IgD-negative memory B cell (primary cell): Measurements from ENCODE around the gene FCF1. TPM values are rescaled to one million over a fixed set of nuclear protein-coding genes. Genes with fewer than 3 reads are reported as not detected.

ENCODE experiments used
- H3K27ac Mint-ChIP-seq, 3 donors: one replicate each; pipeline ENCODE4 v1.8.0; 2020 to 2022; ENCODE audit warnings: mild to moderate bottlenecking in 3 of 3, mixed read lengths in 3 of 3, moderate library complexity in 1 of 3
- H3K27me3 Mint-ChIP-seq: one replicate; pipeline ENCODE4 v1.8.0; 2021; ENCODE audit warnings: mixed read lengths
- H3K36me3 Mint-ChIP-seq: one replicate; pipeline ENCODE4 v1.8.0; 2020; ENCODE audit warnings: mild to moderate bottlenecking, mixed read lengths
- H3K4me1 Mint-ChIP-seq, 3 donors: one replicate each; pipeline ENCODE4 v1.8.0; 2020 to 2022; ENCODE audit warnings: mixed read lengths in 3 of 3, mild to moderate bottlenecking in 1 of 3
- H3K4me3 Mint-ChIP-seq, 4 donors: one replicate each; pipeline ENCODE4 v1.8.0; 2020 to 2022; ENCODE audit warnings: mild to moderate bottlenecking in 4 of 4, mixed read lengths in 4 of 4, moderate library complexity in 3 of 4
- H3K9me3 Mint-ChIP-seq, 3 donors: one replicate each; pipeline ENCODE4 v1.8.0; 2020 to 2021; ENCODE audit warnings: mixed read lengths in 3 of 3, mild to moderate bottlenecking in 1 of 3
- polyA plus RNA-seq: library from polyadenylated mRNA; unstranded; fragments of 300-500 nt; fragmentation: Illumina TruSeq; gene quantifications from one replicate; pipeline ENCODE4 v1.2.3, GENCODE V29; 2021

FCF1 gene
- polyA plus RNA-seq, 1 donor from 2014 or later: 26.6 TPM

- Mint-ChIP-seq H3K36me3 (peaks cover 7% of the 10 kb centered on the region), H3K27me3 (no peaks in the 10 kb centered on the region), H3K4me1 (peaks cover 18 to 25% (median 24%) of the 10 kb centered on the region in 3 donors), H3K27ac (no peak overlapping the region), H3K9me3 (no peaks in the 10 kb centered on the region), H3K4me3 (no peak overlapping the region)
Observed at GRCh38 chr14:74685921-74686678, 26.8 kb upstream of the FCF1 start.

DNA sequence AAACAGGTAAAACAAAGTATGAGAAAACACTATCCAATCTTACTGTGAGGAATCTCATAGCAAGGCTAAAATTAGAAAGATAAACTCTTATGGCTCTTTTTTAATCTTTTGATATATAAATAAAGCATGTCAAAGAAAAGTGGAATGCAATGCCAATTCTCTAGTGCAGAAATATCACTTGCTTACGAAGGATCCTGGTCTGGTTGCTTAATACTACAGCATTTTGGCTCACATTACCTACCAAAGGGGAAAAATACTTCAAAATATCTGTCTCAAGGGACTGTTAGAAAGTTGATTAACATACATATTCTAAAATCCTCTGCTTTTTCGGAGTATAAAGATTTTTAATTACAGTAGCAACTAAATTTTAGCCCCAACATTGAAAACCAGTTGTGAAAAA lies 21.5 kb upstream of the FCF1 start:
- H3K36me3 Mint-ChIP-seq: peaks cover 9% of the 10 kb centered on the region
- peaks cover 0 to 2% (median 2%) of the 10 kb centered on the region in 3 donors for H3K4me1 Mint-ChIP-seq
- H3K9me3 Mint-ChIP-seq: no peaks in the 10 kb centered on the region
- H3K27me3 Mint-ChIP-seq: no peaks in the 10 kb centered on the region
- no peak overlapping the region for H3K4me3 Mint-ChIP-seq
- no peak overlapping the region for H3K27ac Mint-ChIP-seq

GRCh38 chr14:74693191-74693590 lies 19.8 kb upstream of the FCF1 start:
- H3K4me3 Mint-ChIP-seq: no peak overlapping the region
- peaks cover 9% of the 10 kb centered on the region for H3K36me3 Mint-ChIP-seq
- no peak overlapping the region for H3K27ac Mint-ChIP-seq
- peaks cover 0 to 4% (median 2%) of the 10 kb centered on the region in 3 donors for H3K4me1 Mint-ChIP-seq
- H3K27me3 Mint-ChIP-seq: no peaks in the 10 kb centered on the region
- H3K9me3 Mint-ChIP-seq: no peaks in the 10 kb centered on the region

GRCh38 chr14:74695406-74695805 lies 17.5 kb upstream of the FCF1 start:
- Mint-ChIP-seq H3K36me3 (peaks cover 8% of the 10 kb centered on the region), H3K9me3 (no peaks in the 10 kb centered on the region), H3K4me1 (peaks cover 0 to 7% (median 0%) of the 10 kb centered on the region in 3 donors), H3K27ac (no peak overlapping the region), H3K4me3 (no peak overlapping the region), H3K27me3 (no peaks in the 10 kb centered on the region)

DNA sequence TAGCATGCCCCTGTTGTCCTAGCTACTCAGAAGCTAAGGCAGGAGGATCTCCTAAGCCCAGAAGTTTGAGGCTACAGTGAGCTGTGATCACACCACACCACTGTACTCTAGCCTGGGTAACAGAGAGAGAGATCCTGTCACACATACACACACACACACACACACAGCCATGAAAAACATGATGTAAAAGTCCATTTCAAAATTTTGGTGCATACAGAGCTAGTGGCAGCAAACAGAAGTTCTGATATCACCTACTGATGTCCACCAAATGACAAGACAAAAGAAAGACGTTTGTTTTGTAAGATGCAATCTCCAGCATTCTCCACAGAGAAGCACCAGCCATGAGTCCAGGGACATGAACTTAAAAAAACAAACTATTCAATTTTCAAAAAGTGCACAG lies 15.9 kb upstream of the FCF1 start:
- Mint-ChIP-seq H3K4me1 (peaks cover 0 to 10% (median 8%) of the 10 kb centered on the region in 3 donors), H3K4me3 (no peak overlapping the region), H3K27ac (no peak overlapping the region), H3K36me3 (peaks cover 6% of the 10 kb centered on the region), H3K27me3 (no peaks in the 10 kb centered on the region), H3K9me3 (no peaks in the 10 kb centered on the region)

GRCh38 chr14:74697543-74697942 lies 15.4 kb upstream of the FCF1 start:
- no peak overlapping the region for H3K4me3 Mint-ChIP-seq
- H3K36me3 Mint-ChIP-seq: peaks cover 6% of the 10 kb centered on the region
- H3K27ac Mint-ChIP-seq: no peak overlapping the region
- H3K27me3 Mint-ChIP-seq: no peaks in the 10 kb centered on the region
- H3K4me1 Mint-ChIP-seq: peaks cover 0 to 10% (median 8%) of the 10 kb centered on the region in 3 donors
- H3K9me3 Mint-ChIP-seq: peaks cover 0 to under 1% (median under 1%) of the 10 kb centered on the region in 3 donors

- no peak overlapping the region for H3K27ac Mint-ChIP-seq
- H3K36me3 Mint-ChIP-seq: peaks cover 10% of the 10 kb centered on the region
- peaks cover 0 to 5% (median 5%) of the 10 kb centered on the region in 3 donors for H3K9me3 Mint-ChIP-seq
- H3K4me1 Mint-ChIP-seq: peaks cover 0 to 12% (median 11%) of the 10 kb centered on the region in 3 donors
- no peaks in the 10 kb centered on the region for H3K27me3 Mint-ChIP-seq
- no peak overlapping the region for H3K4me3 Mint-ChIP-seq
Observed at GRCh38 chr14:74697976-74698375, 15.0 kb upstream of the FCF1 start.

DNA sequence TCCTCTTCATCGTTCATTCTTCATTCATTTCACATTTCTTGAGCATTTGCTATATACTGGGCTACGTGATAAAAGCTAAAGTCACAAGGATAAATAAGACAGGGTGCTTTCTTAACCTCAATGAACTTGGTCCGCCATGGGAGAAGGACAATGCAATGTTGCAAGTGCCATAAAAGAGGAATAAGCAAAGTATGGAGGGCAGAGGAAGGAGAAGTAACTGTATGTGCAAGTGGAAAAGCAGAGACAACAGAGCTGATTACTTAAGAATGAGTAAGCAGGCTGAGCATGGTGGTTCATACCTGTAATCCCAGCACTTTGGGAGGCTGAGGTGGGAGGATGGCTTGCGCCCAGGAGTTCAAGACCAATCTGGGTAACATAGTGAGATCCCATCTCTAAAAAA lies 14.5 kb upstream of the FCF1 start:
- Mint-ChIP-seq H3K27me3 (no peaks in the 10 kb centered on the region), H3K36me3 (peaks cover 11% of the 10 kb centered on the region), H3K4me1 (peaks cover 0 to 13% (median 12%) of the 10 kb centered on the region in 3 donors), H3K9me3 (peaks cover 0 to 6% (median 6%) of the 10 kb centered on the region in 3 donors), H3K27ac (no peak overlapping the region), H3K4me3 (no peak overlapping the region)

DNA sequence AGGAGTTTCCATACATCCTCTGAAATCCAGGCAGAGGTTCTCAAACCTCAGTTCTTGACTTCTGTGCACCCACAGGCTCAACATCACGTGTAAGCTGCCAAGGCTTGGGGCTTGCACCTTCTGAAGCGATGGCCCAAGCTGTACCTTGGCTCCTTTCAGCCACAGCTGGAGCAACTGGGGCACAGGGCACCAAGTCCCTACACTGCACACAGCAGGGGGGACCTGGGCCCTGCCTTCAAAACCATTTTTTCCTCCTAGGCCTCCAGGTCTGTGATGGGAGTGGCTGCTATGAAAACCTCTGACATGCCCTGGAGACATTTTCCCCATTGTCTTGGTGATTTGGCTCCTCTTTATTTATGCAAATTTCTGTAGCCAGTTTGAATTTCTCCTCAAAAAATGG lies 10.7 kb upstream of the FCF1 start:
- Mint-ChIP-seq H3K4me3 (no peak overlapping the region), H3K36me3 (peaks cover 18% of the 10 kb centered on the region), H3K4me1 (peaks cover 5 to 20% (median 16%) of the 10 kb centered on the region in 3 donors), H3K9me3 (peaks cover 0 to 6% (median 6%) of the 10 kb centered on the region in 3 donors), H3K27me3 (no peaks in the 10 kb centered on the region), H3K27ac (no peak overlapping the region)

GRCh38 chr14:74703043-74703442 lies 9.9 kb upstream of the FCF1 start:
- no peaks in the 10 kb centered on the region for H3K27me3 Mint-ChIP-seq
- no peak overlapping the region for H3K4me3 Mint-ChIP-seq
- peaks cover 18% of the 10 kb centered on the region for H3K36me3 Mint-ChIP-seq
- peaks cover 5 to 20% (median 16%) of the 10 kb centered on the region in 3 donors for H3K4me1 Mint-ChIP-seq
- H3K27ac Mint-ChIP-seq: no peak overlapping the region
- peaks cover 0 to 6% (median 6%) of the 10 kb centered on the region in 3 donors for H3K9me3 Mint-ChIP-seq

DNA sequence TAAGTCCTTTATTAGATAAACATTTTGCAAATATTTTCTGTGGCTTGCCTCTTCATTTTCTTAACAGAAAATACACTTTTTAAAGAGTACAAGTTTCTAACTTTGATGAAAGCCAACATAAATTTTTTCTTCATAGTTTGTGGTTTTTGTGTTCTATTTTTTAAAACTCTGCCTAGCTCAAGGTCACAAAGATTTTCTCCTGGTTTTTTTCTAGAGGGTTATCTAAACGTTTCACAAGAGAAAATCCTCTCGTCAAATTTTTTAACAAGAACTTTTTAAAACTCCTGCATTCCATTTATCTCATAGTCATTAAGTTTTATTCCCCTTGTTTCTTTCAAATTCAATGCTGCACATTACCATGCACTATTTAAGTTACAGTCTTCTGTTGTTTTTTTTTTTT lies 8.3 kb upstream of the FCF1 start:
- Mint-ChIP-seq H3K27ac (no peak overlapping the region), H3K9me3 (peaks cover 0 to 6% (median 6%) of the 10 kb centered on the region in 3 donors), H3K4me1 (peaks cover 10 to 20% (median 19%) of the 10 kb centered on the region in 3 donors), H3K27me3 (no peaks in the 10 kb centered on the region), H3K36me3 (peaks cover 16% of the 10 kb centered on the region), H3K4me3 (no peak overlapping the region)

DNA sequence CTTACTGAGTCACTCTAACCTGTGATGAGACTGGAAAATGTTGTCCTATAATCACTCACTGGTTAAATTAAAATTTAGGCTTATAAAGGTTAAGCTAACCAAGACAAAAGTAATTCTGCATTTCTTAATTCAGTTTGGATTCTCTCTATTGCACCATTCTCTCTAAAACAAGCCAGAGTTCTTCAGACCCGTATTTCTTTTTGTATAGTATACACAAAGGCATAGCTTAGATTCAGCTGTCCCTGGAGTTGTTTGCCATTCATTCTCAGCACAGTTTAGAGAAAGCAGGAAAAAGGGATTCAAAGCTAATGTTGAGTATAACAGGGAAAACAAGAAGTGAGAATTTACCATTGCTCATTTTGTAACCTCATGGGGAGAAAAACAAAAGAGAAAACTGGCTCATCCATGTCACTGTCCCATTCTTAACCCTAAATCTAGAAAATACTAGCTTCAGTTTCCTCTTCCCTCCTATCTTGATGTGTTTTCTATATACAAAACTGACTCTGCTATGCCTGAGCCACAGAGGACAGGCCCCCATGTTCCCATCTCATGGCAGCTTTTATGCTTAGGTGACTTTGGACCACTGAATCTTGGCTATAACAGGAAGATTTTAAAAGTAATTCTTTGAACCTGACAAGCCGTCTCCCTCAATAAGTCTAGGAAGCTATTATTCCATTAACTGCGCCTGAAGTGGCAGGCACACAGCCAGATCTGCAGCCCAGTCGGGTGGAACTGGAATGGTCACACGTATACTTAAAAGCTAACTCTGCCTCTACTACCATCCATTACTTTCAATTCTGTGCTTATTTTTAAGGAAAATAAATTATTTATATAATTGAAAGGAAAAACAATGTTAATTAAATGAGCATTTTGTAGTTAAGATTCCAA lies 7.1 kb upstream of the FCF1 start:
- no peaks in the 10 kb centered on the region for H3K27me3 Mint-ChIP-seq
- H3K4me1 Mint-ChIP-seq: peaks cover 10 to 26% (median 24%) of the 10 kb centered on the region in 3 donors
- H3K36me3 Mint-ChIP-seq: peaks cover 16% of the 10 kb centered on the region
- no peak overlapping the region for H3K27ac Mint-ChIP-seq
- H3K9me3 Mint-ChIP-seq: peaks cover 0 to 6% (median 6%) of the 10 kb centered on the region in 3 donors
- no peak overlapping the region for H3K4me3 Mint-ChIP-seq

DNA sequence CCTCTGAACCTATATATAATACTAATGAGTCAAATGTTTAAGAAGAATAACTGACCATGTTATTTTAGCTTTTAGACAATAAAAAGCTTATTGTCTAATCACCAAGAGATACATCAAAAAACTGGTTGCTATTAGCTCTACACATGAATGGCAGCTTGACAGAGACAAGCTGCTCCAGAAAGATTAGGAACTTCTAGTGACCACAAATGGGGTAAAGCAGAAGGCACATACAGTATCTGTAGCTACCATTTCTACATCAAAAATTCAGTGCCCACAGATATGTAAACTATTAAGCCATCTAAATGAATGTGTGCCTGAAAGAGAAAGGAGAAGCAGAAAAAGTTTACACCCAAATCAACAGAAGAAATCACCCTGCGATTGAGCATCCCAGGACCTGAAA lies 2.5 kb upstream of the FCF1 start:
- Mint-ChIP-seq H3K27ac (no peak overlapping the region), H3K36me3 (no peaks in the 10 kb centered on the region), H3K9me3 (no peaks in the 10 kb centered on the region), H3K4me1 (peaks cover 14 to 37% (median 17%) of the 10 kb centered on the region in 3 donors), H3K27me3 (no peaks in the 10 kb centered on the region), H3K4me3 (peak overlapping the region in 2 of 4 donors; percentile 41 to 75)

DNA sequence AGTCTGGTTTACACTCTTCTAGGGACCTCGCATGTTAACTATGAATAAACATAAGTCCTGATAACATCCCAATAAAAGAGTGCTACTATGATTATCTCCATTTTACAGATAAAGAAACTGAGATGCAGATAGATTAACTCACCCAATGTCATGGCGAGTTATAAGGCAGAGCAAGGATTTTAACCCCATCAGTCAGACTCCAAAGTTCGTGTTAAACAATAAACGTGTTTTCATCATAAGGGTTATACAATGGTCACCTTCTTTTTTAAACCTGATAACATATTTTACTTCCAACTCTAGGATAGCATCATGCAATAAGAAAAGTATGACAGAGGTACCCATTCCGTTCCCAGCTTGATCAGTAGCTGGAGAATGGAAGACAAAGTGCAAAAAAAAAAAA lies 1.3 kb upstream of the FCF1 start:
- peak overlapping the region in 1 of 4 donors; percentile 21 for H3K4me3 Mint-ChIP-seq
- H3K4me1 Mint-ChIP-seq: peaks cover 14 to 39% (median 17%) of the 10 kb centered on the region in 3 donors
- no peak overlapping the region for H3K27ac Mint-ChIP-seq

GRCh38 chr14:74713395-74713735 lies 421 bp downstream of the FCF1 start:
- Mint-ChIP-seq H3K27ac (peak overlapping the region; percentile 81 to 99 (median 96)), H3K4me1 (peaks cover 16 to 36% (median 17%) of the 10 kb centered on the region in 3 donors), H3K36me3 (peaks cover 7% of the 10 kb centered on the region), H3K27me3 (no peaks in the 10 kb centered on the region), H3K4me3 (peak overlapping the region; percentile 91 to 100 (median 96)), H3K9me3 (no peaks in the 10 kb centered on the region)

More for the DNA sequence above, 1.3 kb upstream of the FCF1 start:
- no peaks in the 10 kb centered on the region for H3K27me3 Mint-ChIP-seq
- H3K36me3 Mint-ChIP-seq: peaks cover 3% of the 10 kb centered on the region
- no peaks in the 10 kb centered on the region for H3K9me3 Mint-ChIP-seq
